HG02981 (cell line): Measurements from ENCODE around the gene SNX10.

Experiments used
- ATAC-seq: cut with Tn5 transposase; IDR thresholded peaks from one replicate; pipeline ENCODE4 v1.9.1; 2021; ENCODE audit warnings: mild to moderate bottlenecking, moderate library complexity; ENCODE audit not compliant: unreplicated experiment

SNX10 gene

DNA sequence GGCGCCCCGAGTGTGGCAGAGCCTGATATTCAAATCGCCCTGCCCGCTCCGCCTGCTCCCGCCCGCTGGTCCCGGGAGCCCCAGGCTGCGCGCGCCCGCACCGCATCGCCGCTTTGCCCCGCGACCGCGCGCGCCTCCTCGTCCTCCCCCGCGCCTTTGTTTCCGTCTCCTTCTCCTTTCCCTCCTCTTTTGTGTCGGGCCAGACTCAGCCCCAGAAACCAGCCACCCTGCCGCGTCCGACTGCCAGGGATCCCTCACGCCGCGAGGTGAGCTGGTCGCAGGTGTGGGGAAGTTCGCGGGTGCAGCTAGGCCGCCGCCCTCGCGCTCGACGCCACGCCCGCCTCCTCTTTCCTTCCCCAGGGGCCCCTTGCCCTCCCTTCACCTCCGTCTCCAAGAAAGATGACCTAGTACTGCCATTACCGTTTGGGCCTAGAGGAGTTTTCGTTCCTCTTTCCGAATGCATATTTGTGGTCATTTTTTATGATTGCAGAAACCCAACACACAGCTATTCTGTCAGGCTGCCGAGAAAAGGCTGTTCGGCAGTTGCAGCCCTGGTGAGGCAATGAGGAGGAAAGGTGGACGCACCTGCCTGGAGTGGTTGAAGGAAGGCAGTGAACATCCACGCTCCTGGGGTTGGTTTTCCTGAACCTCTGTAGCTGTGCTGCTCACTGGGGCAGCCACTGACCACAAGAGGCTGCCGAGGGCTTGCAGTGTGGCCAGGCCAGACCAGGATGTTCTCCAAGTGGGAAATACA, 107.3 kb downstream of the SNX10 start:
- peak; percentile 84 for ATAC-seq

- ATAC-seq: no peak
These were observed 108.1 kb downstream of the SNX10 start for GRCh38 chr7:26399736-26400135.

DNA sequence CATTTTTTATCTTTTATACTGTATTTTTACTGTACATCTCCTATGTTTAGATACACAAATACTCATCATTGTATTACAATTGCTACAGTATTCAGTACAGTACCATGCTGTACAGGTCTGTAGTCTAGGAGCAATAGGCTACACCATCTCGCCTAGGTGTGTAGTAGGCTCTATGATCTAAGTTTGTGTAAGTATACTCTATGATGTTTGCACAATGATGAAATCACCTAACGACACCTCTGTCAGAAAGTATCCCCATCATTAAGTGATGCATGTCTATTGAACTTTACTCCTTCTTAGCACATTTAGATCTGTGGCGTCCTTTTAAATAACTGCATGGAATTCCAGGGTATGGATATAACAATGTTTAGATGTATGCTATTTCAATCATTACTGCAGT, 112.0 kb downstream of the SNX10 start:
- ATAC-seq: no peak

DNA sequence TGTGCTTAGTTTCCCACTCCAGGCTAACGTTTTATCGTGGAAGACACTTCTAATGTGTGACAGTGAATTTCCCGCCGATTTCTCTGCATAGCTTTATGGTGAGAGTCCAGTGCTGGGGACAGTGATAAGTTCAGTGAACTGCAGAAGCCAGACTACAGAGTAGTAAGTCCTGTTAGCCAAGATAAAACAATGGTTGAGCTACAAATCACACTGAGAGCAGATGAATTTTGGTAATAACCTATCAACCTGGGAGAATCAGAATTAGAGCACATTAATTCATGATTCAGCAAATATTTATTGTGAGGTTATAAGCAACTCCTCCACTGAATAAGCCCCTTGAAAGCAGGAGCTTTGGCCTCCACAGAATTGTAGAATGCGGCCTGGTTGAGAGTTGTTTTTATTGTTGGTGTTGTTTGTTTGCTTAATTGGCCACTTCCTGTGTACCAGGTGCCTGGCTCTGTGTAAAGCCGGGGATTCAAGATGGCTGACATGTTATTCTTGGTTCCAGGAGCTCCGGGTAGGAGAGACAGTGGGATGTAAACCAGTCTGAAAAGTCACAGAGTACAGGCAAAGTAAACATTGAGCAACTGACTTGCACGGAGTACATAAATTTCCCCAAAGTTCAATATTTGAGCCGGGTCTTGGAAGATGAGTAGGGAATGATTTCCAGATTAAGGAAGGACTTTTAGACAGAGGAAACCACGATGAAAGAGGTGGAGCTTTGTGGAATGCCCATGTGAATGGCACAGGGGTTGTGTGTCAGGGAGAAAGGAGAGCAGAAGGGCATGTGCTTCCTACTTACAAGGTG, 112.7 kb downstream of the SNX10 start:
- no peak for ATAC-seq

DNA sequence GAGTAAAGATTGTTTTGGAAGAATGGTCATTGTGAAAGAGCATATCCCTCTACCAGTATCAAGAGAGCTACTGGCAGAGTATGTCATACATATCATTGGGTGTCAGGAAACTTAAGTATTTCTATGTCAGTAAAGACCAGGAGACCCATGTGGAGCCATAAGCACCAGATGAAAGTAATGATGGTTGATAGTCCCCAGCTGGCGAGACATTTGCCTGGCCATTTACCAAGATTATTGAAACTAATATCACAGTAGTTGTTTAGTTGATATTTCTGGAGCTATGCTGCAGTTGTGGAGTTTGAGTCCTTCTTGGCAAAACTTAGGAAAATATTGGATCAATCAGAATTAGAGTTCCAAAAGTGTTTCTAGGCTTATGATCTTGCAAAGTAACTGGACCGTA, 114.8 kb downstream of the SNX10 start:
- no peak for ATAC-seq

DNA sequence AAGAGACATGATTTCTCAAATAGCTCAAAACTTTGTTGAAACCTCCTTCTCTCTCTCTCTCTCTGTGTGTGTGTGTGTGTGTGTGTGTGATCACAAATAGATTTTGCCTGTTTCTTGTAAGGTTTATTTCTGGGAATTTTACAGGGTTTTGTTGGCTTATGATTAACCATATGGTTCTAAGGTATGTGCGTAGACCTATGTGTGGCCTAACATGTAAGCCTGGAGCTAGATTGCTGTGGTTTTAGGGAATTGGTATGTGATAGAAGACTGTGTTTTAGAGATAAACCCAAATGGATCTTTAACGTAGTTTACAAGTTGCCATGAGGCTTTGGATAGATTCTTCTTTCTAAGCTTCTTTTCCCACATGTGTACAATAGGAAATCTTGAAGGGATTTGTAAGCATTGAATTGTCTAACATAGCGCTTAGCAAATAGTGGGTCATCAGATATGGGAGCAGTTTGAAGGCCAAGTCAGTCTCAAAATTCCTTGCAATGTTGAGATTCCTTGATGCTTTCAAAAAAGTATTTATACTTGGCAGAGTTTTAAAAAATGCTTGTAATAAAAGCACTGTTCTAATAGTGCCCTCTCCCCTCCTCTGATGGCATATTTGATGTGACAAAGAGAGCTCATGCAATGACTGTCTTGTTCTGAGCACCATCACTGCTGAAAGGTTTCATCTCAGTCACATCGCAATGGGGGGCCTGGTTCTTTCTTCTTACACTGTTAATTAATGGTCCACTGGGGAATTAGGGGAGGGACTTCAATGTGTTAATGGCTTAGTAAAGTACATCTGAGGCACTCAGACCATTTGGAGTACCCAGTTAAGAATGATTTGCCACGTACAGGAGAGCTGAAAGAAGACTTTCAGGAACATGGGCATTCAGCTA, 118.2 kb downstream of the SNX10 start:
- no peak for ATAC-seq

- no peak for ATAC-seq
These were observed 121.5 kb downstream of the SNX10 start for GRCh38 chr7:26413007-26413691.

- no peak for ATAC-seq
These were observed 124.3 kb downstream of the SNX10 start for GRCh38 chr7:26416004-26416403.

- no peak for ATAC-seq
These were observed 126.3 kb downstream of the SNX10 start for GRCh38 chr7:26417911-26418413.

DNA sequence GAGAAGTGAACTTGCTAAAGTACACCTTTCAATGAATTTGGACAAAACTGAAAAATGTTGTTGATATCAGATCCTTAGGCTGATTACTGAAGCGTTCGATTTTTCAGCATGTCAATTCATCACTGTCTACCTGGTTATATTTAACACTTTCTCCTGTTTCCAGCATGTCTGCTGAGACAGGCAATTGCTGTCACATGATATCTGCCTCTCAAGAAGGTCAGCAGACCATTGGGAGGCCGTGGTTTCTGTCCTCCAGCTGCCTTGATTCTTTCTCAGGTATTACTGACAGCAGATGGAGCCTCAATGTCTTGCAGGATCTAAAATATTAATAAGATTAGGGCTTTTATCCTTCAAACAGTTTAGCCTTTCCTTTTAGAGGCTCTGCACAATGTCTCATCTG, 127.5 kb downstream of the SNX10 start:
- ATAC-seq: no peak

DNA sequence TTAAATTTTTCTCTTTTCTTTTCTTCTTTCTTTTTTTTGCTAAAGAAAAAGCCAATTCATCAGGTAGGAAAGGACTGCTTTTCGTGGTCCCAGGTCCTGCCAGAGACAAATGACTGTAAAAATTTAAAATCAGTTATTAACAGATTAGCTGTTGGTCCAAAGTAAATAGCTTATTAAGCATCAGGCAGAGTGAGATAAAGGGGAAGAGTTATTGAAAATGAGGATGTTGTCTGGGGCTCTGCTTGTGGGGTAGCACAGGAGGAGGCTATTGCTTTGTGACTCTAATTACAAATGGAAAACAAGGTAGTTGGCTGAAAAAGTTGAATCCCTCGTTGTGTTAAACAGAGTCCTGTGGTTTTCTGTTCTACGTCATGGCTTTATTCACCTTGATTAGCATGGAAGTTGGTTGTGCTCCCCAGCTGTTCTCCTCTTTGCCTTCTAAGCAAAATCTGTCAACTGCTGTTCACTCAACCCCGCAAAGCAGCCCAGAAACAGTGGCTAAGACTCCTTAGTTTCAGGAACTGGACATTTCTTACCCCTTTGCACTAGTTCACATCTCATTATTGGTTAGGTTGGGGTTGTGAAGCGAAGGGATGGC, 128.9 kb downstream of the SNX10 start:
- no peak for ATAC-seq

- no peak for ATAC-seq
These were observed 131.1 kb downstream of the SNX10 start for GRCh38 chr7:26422761-26423160.

DNA sequence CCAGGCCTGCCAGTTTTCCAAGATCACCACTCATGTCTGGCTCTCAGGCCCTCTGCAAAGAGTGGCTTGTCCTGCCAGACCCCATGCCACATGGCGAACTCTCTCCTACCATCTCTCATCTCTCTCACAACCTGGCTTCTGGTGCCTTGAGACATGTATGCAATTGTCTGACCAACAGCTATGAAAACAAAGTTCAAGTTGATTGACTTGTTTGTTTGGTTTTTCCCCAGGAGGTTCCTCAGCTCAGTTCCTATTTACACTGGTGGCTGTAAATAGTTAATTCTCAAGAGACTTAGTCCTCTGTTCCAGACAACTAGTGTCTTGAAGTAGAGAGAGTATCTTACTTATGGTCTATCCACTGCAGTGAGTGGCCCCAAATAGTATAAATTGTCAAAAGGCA, 131.8 kb downstream of the SNX10 start:
- no peak for ATAC-seq
